K562 (cell line): ENCODE measurements around the gene PLCL1. TPM values are rescaled to one million over a fixed set of nuclear protein-coding genes. Genes with fewer than 3 reads are reported as not detected.

ENCODE experiments used
- ATAC-seq: fragments of 200-7000 bp; cut with Tn5 transposase; 3 replicates; pipeline ENCODE4 v1.9.1; 2020; ENCODE audit warnings: moderate library complexity
- BruUV-seq: library from RNA; stranded (reverse); fragments of 400-500 nt; replicated peaks from 2 replicates; lab custom pipeline; 2021; lab: Mats Ljungman, UMichigan
- CTCF ChIA-PET: fragments of 300-600 bp; formaldehyde crosslinking; extraction: SDS; loops from one replicate; lab custom pipeline; 2021; ENCODE audit warnings: low intra/inter-chr PET ratio; lab: Yijun Ruan, JAX
- POLR2A ChIA-PET: fragments of 300-600, 350-650 bp; sonication (Branson Sonifier 250); formaldehyde crosslinking; extraction: SDS; loops from one replicate; lab custom pipeline; 2021; ENCODE audit warnings: antibody characterized with exemption, inconsistent platforms; lab: Yijun Ruan, JAX
- DNase-seq, 4 experiments: peaks; one replicate each; pipeline versions ENCODE4 v3.0.0 to v3.0.0-alpha.2; 2011 to 2018; ENCODE audit warnings: low spot score in 3 of 4, mixed read lengths in 3 of 4; ENCODE audit errors: extremely low read depth in 1 of 4
- FAIRE-seq: peaks from 2 replicates; lab custom pipeline; 2011; peaks lifted over from hg19 to GRCh38; lab: Jason Lieb, UNC
- H2AFZ ChIP-seq: 2 replicates; pipeline ENCODE4 v1.6.0; 2011; ENCODE audit warnings: low read depth, low read length, control low read depth, inconsistent platforms
- H3K27ac ChIP-seq: fragments of 200-600 bp; 3 replicates; pipeline ENCODE4 v1.8.0; 2011; ENCODE audit warnings: low read depth, mild to moderate bottlenecking, control low read depth, inconsistent platforms, low read length, moderate library complexity, mixed read lengths; ENCODE audit errors: extremely low read depth
- H3K27me3 ChIP-seq, 2 experiments: fragments of 300-600 bp in 1 of 2; 2 replicates in 1 of 2; 3 replicates in 1 of 2; pipeline versions ENCODE4 v1.6.0 to v1.8.0; 2011; ENCODE audit warnings: inconsistent platforms in 2 of 2, low read length in 2 of 2, mild to moderate bottlenecking in 1 of 2, mixed read lengths in 1 of 2, moderate library complexity in 1 of 2; ENCODE audit not compliant: control insufficient read depth in 2 of 2, insufficient read depth in 2 of 2
- H3K36me3 ChIP-seq: fragments of 300-600 bp; 3 replicates; pipeline ENCODE4 v1.8.0; 2011; ENCODE audit warnings: mild to moderate bottlenecking, low read length, inconsistent platforms; ENCODE audit not compliant: control insufficient read depth, insufficient read depth
- H3K4me1 ChIP-seq, 2 experiments: fragments of 200-600 bp in 1 of 2; replicated peaks in 1 of 2; 2 replicates in 1 of 2; 3 replicates in 1 of 2; pipeline versions ENCODE4 v1.5.1 to v1.8.0; 2011; ENCODE audit warnings: inconsistent platforms in 2 of 2, low read length in 2 of 2, mild to moderate bottlenecking in 1 of 2, mixed read lengths in 1 of 2, moderate library complexity in 1 of 2; ENCODE audit not compliant: control insufficient read depth in 2 of 2, insufficient read depth in 2 of 2
- H3K4me2 ChIP-seq: 2 replicates; pipeline ENCODE4 v1.6.1; 2011; ENCODE audit warnings: low read length, control low read depth, inconsistent platforms, mixed read lengths; ENCODE audit not compliant: insufficient read depth
- H3K4me3 ChIP-seq: fragments of 200-600 bp; sonication (generic), shearing (Covaris generic); 2 replicates; pipeline ENCODE4 v1.5.1; 2016; ENCODE audit warnings: control low read depth, inconsistent platforms
- H3K79me2 ChIP-seq: fragments of 200-600 bp; 3 replicates; pipeline ENCODE4 v1.8.0; 2011; ENCODE audit warnings: low read length, inconsistent platforms; ENCODE audit not compliant: control insufficient read depth, insufficient read depth
- H3K9ac ChIP-seq, 2 experiments: 2 replicates each; pipeline versions ENCODE4 v1.6.0 to v1.6.1; 2011; ENCODE audit warnings: low read depth in 2 of 2, low read length in 2 of 2, control low read depth in 1 of 2, inconsistent platforms in 1 of 2, mild to moderate bottlenecking in 1 of 2, mixed read lengths in 1 of 2; ENCODE audit not compliant: insufficient read depth in 1 of 2
- H3K9me1 ChIP-seq: one replicate; pipeline ENCODE4 v1.6.0; 2011; ENCODE audit warnings: inconsistent platforms, mild to moderate bottlenecking, low read length, moderate library complexity; ENCODE audit not compliant: control insufficient read depth, insufficient read depth
- H3K9me3 ChIP-seq: replicated peaks from 2 replicates; pipeline ENCODE4 v1.5.1; 2011; ENCODE audit warnings: low read depth, low read length, inconsistent platforms; ENCODE audit not compliant: control insufficient read depth, insufficient read depth
- H4K20me1 ChIP-seq: replicated peaks from 2 replicates; pipeline ENCODE4 v1.6.1; 2011; ENCODE audit warnings: low read length, inconsistent platforms, mixed read lengths; ENCODE audit not compliant: control insufficient read depth, insufficient read depth
- E2F4 ChIP-seq: sonication (generic); formaldehyde crosslinking; IDR thresholded peaks from 2 replicates; pipeline ENCODE4 v1.8.0; 2022; ENCODE audit warnings: mild to moderate bottlenecking, low read depth, missing genetic modification reagents
- FOS ChIP-seq: IDR thresholded peaks from 3 replicates; pipeline ENCODE4 v1.6.1; 2011; ENCODE audit not compliant: insufficient read length; ENCODE audit errors: extremely low read depth
- HMBOX1 ChIP-seq: sonication (generic); IDR thresholded peaks from 2 replicates; pipeline ENCODE4 v1.6.1; 2016
- LEF1 ChIP-seq: fragments of 450-650 bp; IDR thresholded peaks from 2 replicates; pipeline ENCODE4 v1.6.1; 2016; ENCODE audit warnings: mild to moderate bottlenecking
- NFRKB ChIP-seq: fragments of 450-650 bp; IDR thresholded peaks from 2 replicates; pipeline ENCODE4 v1.6.1; 2016; ENCODE audit warnings: low read depth
- SPI1 ChIP-seq: IDR thresholded peaks from 2 replicates; pipeline ENCODE4 v1.6.1; 2011; ENCODE audit warnings: low read depth, low read length, control low read depth, borderline replicate concordance
- YY1 ChIP-seq, 3 experiments: IDR thresholded peaks; 2 replicates each; pipeline ENCODE4 v1.6.1; 2011; ENCODE audit warnings: low read length in 2 of 3, mild to moderate bottlenecking in 2 of 3, moderate library complexity in 2 of 3, borderline replicate concordance in 1 of 3, control low read depth in 1 of 3, low read depth in 1 of 3; ENCODE audit not compliant: insufficient read depth in 3 of 3, insufficient replicate concordance in 2 of 3, control insufficient read depth in 1 of 3, insufficient read length in 1 of 3; ENCODE audit errors: extremely low read depth in 1 of 3
- ZBTB11 ChIP-seq, 3 experiments: fragments of 200-800 bp in 1 of 3; fragments of 250-450 bp in 1 of 3; fragments of 450-650 bp in 1 of 3; sonication (Bioruptor Pico) in 1 of 3; sonication (Bioruptor generic) in 1 of 3; formaldehyde crosslinking in 1 of 3; IDR thresholded peaks; 2 replicates each; pipeline versions ENCODE4 v1.6.1 to v1.8.0; 2016 to 2022; ENCODE audit warnings: mild to moderate bottlenecking in 2 of 3, missing genetic modification characterization in 2 of 3, missing compliant biosample characterization in 1 of 3, moderate library complexity in 1 of 3
- ZNF316 ChIP-seq: fragments of 450-650 bp; IDR thresholded peaks from 2 replicates; pipeline ENCODE4 v1.6.1; 2016
- ZNF445 ChIP-seq: fragments of 250-450 bp; sonication (Bioruptor Pico); IDR thresholded peaks from 2 replicates; pipeline ENCODE4 v1.4.0; 2020; ENCODE audit warnings: low read depth, mild to moderate bottlenecking, moderate library complexity
- in situ Hi-C: fragments of 300-500 bp; cut with MboI; formaldehyde crosslinking; loops from 4 replicates; pipeline ENCODE4 v1.15.0; 2018; ENCODE audit warnings: inconsistent platforms, mixed read lengths
- intact Hi-C: fragments of 100-400 bp; cut with micrococcal nuclease; formaldehyde crosslinking; loops from 2 replicates; pipeline ENCODE4 v1.14.2; 2022
- polyA plus RNA-seq, 8 experiments: library from polyadenylated mRNA; depleted of rRNA in 4 of 8; stranded (reverse) in 5 of 8; unstranded in 3 of 8; fragments of >200 nt; fragmentation: Nextera tagmentation in 2 of 8; fragmentation: Illumina TruSeq in 1 of 8; extraction: Ambion mirVana in 2 of 8; extraction: Trizol in 1 of 8; gene quantifications; 2 replicates each; pipeline versions ENCODE4 v1.2.1 to v1.2.3, GENCODE V29; 2011 to 2014; ENCODE audit warnings: inconsistent platforms in 1 of 8, missing spikeins in 1 of 8
- total RNA-seq, 7 experiments: library from RNA; depleted of rRNA in 6 of 7; stranded (reverse); fragments of >200 nt in 6 of 7; fragmentation: Illumina TruSeq in 2 of 7; extraction: Trizol in 2 of 7; gene quantifications; 2 replicates each; pipeline versions ENCODE4 v1.2.1 to v1.2.3, GENCODE V29; 2011 to 2021; ENCODE audit warnings: low replicate concordance in 1 of 7
- TF ChIP-seq, protein P1 (sequence below): fragments of 250-450 bp; sonication (Bioruptor Pico); IDR thresholded peaks from 2 replicates; pipeline ENCODE4 v1.8.0; 2022; ENCODE audit warnings: inconsistent platforms

PLCL1 gene
- total and polyA plus RNA-seq, 9 of the 15 experiments (the other 6 are each of a cell fraction or from before 2014, with no cell fraction given): 2.0 to 17.7 (median 8.6) TPM

GRCh38 chr2:197915548-197916265 is 111.3 kb downstream of the PLCL1 start (continued):
- TF ChIP-seq HMBOX1 (0 out of 2 replicates have a peak, but pooled peaks have one; percentile 15), E2F4 (no peak)

DNA sequence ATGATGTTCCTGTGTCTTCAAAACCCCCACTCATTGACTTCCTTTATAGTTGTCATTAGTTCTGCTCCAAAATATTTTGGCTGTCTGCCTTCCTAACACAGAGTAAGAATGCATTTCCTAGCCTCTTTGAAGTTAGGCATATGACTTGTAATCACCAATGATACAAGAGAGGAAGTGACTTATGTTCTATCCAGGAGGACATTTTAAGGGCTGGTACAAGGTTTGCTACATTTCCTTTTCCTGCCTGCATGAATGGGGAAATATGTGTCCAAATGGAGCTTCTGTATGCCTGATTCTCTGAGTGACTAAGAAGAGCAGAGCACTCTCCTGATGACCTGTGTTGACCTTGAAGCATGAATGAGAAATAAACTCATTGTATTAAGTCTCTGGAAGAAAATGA is 115.1 kb downstream of the PLCL1 start:
- BruUV-seq: no TSS peak
- DNase-seq: no peak
- Histone ChIP-seq H3K36me3 (peaks cover 3% of the 10 kb centered on the region; the same call in 2 of the 3 replicates), H3K27me3 (no peaks in the 10 kb centered on the region), H3K9me3 (no peaks in the 10 kb centered on the region), H3K27ac (peak overlapping the region; percentile 57), H3K9me1 (no peaks in the 10 kb centered on the region), H4K20me1 (no peaks in the 10 kb centered on the region), H3K79me2 (peaks cover 32% of the 10 kb centered on the region; the same call in 2 of the 3 replicates), H2AFZ (peak overlapping the region; percentile 65; the same call in 1 of the 2 replicates), H3K4me2 (no peak overlapping the region), H3K4me1 (peaks cover 0 to 32% of the 10 kb centered on the region in 2 experiments; a peak in 3 of 5 replicates), H3K4me3 (no peak overlapping the region), H3K9ac (no peak overlapping the region)
- peak; percentile 70 for ATAC-seq
- FAIRE-seq: peak; percentile 32
- ChIA-PET CTCF (no interaction called here), POLR2A (interaction anchor here (1.6 kb wide), 2 partner anchors 9 to 14 kb away, joined by 4 read pairs; no protein-coding TSS in a partner anchor)
- in situ Hi-C loops (no loop called here), intact Hi-C loops (no loop called here)
- TF ChIP-seq YY1 (IDR thresholded peaks at IDR 0.05; ENCODE audit: borderline replicate concordance in 1 of 3, control insufficient read depth in 1 of 3, extremely low read depth in 1 of 3, insufficient read depth in 3 of 3, insufficient read length in 1 of 3, insufficient replicate concordance in 2 of 3, low read depth in 1 of 3, low read length in 2 of 3) (peak in 1 of 3 experiments; percentile 41), ZNF316 (no peak), ZBTB11 (CRISPR knock-in tag; IDR thresholded peaks at IDR 0.05) (peak in 1 of 3 experiments; percentile 71; a peak in 2 of 6 replicates), SPI1 (peak; percentile 65), FOS (no peak), NFRKB (no peak), LEF1 (peak; percentile 65; the same call in 1 of the 2 replicates), ZNF445 (CRISPR knock-in tag) (no peak)
- TF ChIP-seq, protein P1, sequence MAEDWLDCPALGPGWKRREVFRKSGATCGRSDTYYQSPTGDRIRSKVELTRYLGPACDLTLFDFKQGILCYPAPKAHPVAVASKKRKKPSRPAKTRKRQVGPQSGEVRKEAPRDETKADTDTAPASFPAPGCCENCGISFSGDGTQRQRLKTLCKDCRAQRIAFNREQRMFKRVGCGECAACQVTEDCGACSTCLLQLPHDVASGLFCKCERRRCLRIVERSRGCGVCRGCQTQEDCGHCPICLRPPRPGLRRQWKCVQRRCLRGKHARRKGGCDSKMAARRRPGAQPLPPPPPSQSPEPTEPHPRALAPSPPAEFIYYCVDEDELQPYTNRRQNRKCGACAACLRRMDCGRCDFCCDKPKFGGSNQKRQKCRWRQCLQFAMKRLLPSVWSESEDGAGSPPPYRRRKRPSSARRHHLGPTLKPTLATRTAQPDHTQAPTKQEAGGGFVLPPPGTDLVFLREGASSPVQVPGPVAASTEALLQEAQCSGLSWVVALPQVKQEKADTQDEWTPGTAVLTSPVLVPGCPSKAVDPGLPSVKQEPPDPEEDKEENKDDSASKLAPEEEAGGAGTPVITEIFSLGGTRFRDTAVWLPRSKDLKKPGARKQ (CRISPR knock-in tag): no peak
